Measurements from ENCODE around the gene CTBP2.
"Not testable (repeated sequence)": the region's sequence is repeated elsewhere in the genome, so short reads cannot be mapped to it uniquely, and the experiment has no call there.

The CTBP2 gene

DNA sequence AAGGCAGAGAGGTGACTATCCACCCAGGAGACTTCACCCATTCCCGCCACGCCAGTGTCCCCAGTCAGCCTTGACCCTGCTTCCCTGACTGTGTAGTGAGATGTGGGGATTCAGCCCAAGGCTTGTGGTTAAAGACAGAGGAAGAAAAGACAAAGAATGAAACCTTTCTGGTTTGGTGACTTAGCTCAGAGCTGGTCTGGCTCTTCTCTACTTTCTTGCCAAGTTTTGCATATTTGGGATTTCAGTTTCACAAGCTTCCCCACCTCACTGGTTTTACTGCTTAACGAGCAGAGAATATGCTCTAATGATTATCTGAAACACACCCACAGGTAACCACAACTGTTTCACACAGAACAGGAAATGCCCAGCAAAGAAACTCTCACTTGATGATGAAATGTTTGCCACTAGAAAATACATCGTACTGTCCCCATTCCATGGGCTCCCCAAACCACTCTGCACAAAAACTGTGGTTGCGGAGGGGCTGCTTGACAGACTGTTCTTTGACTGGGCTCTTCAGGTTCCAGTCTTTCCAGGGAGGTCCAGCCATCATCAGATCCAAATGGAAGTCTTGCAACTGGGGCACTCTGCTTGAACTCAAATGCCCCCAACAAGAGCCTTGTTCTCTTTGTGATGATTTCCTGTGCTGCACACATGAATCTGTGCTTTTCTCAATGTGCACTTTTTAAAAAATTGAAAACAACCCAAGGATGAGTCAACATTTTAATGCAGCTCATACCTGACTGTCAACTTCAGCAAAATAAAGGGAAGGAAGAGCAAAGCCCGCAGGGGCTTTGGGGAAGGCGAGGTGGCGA is 95.5 kb downstream of the CTBP2 start:
- no peak for DNase-seq (ENCODE audit: low read depth)

DNA sequence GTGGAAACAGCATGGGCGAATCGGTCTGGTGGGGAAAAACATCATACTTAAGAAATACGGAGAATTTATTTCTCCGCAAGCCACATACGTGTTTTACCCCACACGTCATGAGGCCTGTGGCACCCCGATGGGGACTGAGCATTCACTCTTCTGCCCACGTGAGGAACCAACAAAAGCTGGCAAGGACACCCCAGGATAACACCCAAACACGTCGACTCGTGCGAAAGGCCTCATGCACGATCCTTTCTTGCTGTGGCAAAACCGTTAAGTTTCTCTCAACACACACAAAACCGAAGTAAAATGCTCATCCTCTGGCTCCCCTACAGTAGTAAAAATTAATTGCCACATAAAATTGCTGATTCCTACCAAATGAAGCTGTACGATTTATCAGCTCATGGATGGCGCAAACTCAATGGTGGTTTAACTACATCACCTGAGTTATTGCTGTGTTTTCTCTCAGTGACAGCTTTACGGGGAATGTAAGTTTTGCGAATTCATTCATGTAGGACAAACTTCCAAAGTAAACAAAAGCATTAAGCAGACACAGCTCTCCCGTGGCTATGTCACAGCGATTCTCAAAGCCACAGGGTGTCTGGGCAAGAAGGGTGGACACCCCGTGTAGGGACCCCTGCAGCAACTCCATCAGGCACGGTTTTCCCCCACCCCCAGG is 97.0 kb downstream of the CTBP2 start:
- DNase-seq (ENCODE audit: low read depth), result no peak

DNA sequence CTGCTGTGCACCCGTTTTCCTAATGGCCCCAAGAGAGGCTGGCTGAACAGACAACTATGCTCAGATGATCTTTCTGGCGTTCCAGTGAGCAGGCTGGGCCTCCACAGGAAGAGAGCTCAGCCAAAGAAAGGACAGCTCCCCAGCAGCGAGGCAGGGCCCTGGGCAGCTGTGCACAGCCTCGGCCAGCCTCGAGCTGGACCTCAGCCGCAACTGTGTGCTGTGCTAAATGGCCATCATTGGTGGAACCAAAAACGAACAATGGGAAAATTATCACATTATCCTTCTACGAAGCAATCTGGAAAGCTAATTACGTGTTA is 97.5 kb downstream of the CTBP2 start:
- no peak for DNase-seq (ENCODE audit: low read depth)

DNA sequence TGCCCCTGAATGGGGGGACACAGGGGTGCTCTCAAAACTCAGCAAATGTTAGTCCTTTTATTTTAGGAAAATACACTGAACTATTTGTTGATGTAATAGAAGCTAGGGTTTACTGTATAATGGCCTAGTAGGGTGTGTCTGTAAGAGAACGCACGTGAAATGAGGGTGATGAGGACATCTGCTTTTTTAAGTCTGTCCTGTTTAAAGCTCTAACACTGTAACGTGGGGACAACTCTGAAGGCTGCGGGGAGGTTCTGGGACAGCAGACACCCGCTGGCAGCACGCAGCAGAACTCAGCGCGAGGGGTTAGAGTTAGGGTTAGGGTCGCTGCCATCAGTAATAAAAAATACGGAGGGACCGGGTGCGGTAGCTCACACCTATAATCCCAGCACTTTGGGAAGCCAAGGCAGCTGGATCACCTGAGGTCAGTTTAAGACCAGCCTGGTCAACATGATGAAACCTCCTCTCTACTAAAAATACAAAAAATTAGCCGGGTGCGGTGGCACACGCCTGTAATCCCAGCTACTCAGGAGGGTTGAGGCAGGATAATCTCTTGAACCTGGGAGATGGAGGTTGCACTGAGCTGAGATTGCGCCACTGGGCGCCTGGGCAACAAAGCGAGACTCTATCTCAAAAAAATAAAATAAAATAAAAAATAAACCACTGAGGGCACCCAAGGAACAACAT is 98.0 kb downstream of the CTBP2 start:
- DNase-seq (ENCODE audit: low read depth), result no peak

DNA sequence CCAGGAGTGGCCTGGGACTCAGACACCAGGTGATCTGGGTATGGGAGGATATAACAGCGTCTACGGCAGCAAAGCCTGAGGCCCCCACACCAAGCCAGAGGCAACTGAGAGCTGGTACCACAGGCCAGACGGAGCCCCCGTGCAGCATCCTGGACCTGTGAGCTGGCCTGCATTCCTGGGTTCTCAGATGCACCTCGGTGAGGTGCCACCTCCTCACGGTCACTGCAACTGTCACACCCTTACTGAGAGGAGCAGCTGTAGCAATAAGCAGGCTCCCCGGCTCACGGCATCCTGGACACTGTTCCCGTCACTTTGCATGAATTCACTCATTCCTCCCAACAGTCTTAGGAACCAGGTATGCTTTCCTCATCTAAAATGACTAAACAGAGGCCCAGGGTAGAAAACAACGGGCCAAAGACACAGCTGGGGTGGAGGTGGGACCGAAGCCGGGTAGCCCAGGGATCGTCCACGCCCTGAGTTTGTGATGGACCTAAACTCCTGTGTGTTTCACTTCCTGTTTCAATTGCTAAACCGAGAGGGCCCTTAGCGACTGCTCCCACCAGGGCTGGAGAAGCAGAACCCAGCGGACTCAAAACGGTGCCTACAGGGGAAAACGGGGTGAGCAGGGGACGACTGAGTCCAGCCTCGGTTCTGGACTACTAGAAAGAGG is 98.7 kb downstream of the CTBP2 start:
- no peak for DNase-seq (ENCODE audit: low read depth)

DNA sequence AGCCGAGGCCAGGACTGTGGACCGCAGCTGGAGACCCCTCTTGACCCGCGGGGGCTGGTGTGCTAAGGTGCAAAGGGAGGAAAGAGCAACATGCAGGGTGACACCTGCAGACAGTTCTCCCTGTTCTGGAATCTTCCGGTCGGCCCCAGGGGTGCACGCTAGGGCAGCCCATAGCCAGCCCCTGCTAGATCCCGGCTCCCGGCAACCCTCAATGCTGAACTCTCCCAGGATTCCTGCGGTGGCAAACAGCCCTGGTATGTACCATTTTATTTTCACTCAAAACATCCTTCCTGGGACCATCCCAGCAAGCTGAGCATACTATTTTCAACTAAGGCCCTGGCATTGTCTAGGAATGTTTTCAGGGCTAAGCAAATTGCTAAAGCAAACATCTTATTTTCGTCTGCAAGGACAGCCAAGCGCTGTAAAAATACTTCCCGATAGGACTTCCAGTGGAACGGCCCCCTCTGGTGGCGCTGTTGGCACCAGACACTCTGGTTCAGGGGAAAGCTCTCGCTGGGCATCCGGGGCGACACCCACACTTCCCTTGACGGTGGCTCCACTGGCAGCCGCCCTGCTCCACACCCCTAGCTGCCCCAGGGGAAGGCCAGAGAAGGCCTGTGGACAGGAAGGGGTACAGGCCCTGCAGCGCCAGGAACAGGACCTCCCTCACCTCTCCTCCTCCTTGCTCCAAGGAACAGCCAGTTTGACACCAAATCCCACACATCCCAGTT is 99.4 kb downstream of the CTBP2 start:
- DNase-seq (ENCODE audit: low read depth), result no peak

DNA sequence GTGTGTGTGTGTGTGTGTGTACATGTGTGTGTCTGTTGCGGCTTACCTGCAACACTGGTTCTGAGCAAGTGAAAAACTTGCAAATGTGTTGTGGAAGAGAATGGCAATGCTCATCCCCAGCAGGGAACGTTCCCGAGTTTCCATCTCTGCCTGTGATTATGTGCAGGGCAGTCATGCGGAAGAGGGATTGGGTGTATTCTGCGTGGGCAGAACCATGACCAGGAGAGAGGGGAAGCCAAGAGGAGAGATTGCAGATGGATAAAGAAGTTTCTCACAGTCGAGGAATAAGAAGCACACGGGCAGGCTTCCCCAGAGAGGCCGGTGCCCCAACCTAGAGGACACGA is 99.9 kb downstream of the CTBP2 start:
- DNase-seq (ENCODE audit: low read depth), result no peak

DNA sequence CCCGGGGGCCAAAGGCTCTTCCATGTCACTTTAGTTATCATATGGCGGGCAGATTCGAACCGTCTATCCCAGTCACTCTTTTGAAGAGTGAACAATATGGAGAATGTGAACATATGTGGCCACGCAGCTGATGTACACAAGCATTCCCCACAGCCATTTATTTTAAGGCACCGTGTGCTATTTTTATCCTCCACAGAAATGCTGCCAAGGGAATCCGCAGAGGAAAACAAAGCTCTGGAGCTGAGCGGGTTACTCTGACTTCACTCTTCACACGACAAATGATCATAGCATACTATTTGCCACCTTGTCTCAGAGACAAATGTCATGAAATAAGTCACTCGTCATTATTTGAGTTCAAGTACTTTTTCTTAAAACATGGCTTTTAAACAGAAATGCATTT is 100.3 kb downstream of the CTBP2 start:
- DNase-seq (ENCODE audit: low read depth), result no peak

DNA sequence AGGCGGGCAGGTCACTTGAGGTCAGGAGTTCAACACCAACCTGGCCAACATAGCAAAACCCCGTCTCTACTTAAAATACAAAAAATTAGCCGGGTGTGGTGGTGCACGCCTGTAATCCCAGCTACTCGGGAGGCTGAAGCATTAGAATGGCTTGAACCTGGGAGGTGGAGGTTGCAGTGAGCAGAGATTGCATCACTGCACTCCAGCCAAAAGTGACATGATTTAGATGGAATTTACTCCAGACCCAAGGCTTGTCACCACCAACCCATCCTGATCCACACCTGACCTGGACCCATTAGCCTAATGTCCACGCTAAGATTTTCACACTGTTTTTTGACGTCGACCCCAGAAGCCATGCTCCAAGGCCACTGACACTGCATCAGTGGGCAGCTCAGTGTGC is 101.0 kb downstream of the CTBP2 start:
- not testable (repeated sequence) for DNase-seq (ENCODE audit: low read depth)

DNA sequence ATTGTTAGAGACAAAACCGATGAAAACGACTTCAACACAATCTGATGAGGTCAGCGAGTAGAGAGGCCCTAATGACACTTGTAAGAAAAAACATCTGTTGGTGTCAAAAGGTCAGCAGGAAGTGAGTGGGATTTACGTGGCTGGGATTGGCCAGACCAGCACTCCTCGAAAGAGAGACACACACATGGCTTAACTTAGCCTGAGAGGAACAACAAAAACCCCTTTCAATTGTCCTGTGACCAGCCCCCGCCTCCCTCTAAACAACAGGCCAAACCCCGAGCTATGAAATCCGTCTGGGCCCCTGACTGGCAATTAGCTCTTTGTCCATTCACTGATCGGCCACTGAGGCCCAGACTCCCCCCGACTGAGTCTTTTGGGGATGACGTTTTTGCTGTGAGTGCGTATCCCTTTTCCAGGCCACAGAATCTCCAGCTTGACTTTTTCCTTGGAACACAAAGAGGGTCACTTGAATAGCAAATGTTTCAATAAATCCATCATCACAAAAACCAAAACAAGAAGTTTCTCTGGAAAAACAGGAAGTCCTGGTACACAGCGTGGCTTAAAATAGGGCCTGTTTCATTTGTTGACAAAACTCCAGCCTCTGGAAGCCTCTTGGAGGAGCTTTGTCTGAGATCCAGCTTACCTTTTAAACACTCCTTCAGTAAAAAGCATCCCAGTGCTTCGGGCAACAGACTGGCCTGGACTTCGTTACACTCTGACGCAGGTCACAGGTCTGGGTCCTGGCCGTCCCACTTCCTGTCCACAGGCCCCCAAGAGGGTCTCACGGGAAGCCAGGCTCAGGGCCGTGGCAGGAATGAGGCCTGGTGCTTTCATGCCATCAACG is 103.0 kb downstream of the CTBP2 start:
- DNase-seq (ENCODE audit: low read depth), result no peak

DNA sequence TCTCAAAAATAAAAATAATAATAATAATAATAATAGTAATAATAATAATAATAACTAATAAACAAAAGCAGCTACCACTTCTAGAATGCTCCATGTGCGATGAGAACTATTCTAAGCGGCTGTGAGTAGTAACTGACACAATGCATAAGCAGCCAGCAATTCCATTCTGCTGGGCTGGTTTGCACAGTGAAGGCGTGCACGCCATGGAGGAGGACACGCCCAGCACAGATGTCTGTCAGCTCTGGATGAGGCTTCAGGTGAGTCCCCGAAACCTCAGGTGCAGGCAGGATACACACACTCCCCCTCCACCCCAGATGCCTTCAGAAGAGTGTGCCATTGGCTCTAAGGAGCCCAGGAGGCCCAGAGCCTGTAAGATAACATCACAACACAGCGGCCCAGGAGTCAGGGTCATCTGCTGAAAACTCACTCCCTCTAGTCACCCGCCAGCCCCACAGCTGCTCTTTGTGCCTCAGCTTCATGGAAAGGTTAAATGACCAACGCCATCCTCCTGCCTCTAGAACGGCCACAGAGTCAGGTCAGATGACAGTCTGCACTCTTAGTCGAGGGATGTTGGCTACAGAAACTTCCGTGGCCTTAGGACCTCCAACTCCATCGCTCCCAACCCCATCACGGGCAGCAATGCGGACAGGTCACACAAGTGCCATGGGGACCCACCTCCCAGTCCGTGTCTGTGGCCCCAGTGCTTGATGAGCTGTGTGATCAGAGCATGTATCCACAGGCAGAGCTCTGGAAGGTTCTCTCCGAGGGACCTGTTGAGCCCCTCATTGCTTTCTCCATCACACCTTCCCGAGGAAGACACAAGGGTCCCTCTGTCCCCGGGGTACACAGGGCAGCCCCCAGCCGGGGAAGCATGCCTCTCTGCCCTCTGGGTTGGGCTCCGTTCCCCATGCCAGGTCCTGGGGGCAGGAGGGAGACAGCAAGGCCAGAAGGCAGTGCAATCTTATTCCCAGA is 103.9 kb downstream of the CTBP2 start:
- DNase-seq (ENCODE audit: low read depth), result no peak

DNA sequence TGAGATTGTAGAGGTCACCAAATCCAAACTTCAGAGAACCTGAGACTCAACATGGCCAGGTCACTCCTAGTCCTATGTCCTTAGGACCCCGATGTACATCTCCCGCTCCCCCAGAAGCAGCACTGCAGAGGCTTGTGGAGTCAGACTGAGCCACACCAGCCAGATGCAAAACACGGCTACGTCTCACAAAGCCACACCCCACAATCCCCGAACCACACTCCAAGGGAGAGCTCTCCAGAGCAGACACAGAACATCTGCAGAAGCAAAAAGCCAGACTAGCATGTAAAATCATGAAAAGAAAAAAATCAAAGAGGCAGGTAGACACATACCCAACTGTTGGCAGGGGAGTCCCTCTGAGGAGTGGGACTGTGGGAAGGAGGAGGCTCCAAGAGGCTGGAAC is 104.9 kb downstream of the CTBP2 start:
- no peak for DNase-seq (ENCODE audit: low read depth)

DNA sequence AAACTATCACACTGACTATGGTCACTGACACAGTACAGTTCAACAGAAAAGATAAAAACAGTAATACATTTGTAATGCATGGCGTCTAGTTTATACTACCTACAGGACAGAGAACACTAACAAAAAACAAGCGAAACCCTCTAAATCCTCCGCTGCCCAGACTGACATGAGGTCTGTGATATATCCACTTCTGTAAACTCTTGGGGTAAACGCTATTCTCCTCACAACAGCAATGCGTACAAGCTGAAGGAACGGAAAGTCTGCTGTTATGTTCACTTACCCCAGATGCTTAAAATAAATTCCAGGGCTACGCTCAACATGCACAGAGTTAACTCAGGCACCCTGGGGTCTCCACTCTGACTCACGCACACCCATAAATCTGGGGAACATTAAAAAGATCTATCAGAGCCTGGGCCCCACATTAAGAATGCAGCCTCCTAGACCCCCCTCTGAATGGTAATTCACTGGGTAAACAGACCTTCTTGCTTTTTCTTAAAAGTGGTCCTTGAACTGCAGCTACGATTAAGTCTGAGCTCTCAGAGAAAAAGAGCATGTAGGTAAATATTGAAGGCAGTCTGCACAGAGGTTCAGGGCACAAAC is 105.6 kb downstream of the CTBP2 start:
- no peak for DNase-seq (ENCODE audit: low read depth)

DNA sequence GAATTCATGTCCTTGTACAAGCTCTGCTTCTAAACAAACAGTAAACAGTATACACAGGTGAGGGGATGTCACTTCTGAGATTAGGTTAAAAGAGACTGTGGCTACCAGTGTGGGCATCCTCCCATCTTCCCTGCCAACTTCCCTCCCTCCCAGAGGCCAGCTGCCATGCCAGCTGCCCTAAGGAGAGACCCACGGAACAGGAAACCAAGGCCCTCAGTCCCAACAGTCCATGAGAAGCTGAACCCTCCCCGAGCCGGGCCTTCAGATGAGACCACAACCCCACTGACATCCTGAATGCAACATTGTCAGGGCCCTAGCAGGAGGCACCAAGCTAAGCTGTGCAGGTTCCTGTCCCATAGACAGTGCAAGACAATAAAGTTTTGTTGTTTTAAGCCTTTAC is 106.1 kb downstream of the CTBP2 start:
- DNase-seq (ENCODE audit: low read depth), result no peak

DNA sequence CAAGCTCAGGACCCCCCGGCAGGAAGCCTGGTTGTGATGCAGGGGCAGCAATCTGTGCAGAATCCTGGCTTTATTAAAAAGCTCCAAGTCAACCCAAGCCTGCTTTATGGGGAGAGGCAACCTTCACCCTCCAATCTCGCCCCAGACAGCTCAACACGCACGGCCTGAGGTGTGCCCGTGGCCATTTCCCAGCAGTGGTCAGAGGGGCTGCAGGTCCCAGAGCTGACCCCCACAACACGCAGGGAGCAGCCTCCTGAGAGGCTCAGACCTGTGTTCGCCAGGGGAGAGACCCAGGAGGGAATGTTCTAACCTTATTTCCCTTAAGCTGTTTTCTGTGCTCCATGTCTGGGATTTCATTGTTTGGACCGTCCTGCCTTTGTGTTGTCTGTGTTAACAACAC is 108.2 kb downstream of the CTBP2 start:
- no peak for DNase-seq (ENCODE audit: low read depth)

DNA sequence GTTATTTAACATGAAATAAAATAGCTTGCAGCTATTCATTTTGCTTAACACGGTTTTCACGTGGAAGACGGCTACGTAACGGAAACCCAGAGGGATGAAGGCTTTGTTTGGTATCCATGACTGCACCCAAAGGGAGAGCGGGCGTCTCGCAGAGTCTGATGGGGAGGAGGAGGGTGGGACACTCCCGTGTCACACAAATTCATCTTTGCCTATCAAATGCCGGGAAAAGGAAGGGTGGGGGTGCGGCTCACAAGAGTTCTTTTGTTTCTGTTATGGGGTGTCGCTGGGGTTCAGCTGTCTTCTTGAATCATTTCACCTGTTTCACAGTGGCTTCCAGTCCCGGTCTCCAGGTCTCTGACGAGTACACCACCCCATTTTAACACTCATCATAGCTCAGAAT is 110.0 kb downstream of the CTBP2 start:
- no peak for DNase-seq (ENCODE audit: low read depth)

DNA sequence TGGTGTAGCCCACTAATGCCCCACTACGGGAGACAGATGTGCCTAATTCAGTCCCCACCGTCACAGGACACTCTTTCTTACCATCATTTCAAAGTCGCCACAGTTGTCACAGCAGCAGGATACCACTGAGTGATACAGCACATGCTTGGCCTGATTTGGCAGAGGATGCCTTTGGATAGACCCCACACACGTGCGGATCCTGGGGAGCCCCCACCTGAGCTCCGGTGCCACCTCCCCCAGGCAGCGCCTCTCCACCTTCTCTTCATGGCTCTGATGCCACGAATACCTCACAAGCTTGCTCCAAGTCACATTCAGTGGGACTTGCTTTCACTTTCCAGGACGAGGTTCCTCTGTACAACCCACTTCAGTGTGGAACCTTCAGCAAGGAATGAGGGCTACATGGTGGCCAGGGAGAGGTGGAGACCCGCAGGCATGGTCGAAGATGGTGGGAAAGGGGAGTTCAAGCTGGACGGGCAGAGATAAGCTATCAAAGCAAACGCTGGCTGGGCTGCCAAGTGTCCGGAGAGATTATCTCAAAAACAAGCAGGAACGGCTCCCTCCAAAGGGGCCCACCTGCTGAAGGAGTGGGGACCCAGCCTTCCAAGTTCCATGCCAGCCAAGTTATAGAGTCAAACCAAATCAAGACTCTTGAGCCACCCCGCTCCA is 111.0 kb downstream of the CTBP2 start:
- DNase-seq (ENCODE audit: low read depth), result no peak

DNA sequence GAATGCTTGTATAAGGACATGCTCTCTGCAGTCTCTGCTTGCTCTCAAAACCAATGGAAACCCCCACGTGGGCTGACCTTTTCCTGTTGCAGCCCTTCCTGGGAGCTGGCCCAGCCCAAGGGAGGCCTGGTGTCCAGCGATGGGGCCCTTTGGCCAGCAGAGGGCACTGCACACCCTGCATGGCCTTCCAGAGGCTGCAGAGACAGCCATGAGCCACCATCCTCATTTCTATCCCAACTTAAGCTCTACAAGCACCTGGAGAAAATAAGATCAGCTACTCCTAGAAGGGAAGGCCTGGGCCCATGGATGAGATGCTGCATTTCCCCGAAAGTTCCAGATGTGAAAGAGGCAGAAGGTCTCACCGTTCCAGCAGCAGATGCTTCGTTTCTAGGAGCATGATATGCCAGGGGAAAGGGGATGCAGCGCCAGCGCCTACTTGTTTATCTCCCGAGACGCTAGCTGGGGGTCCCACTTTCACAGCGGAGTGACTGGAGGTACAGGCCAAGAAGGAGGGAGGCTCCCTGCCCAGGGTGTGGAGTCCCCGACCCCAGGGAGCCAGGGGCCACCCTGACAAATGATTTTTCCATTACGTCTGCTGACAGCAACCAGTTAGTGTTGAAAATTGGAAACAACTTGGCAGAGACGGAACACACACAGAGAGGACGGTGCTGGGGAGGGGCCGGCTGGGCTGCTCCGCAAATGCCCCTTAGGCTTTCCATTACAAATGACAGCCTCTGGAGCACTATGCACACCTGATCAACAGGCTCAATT is 112.1 kb downstream of the CTBP2 start:
- peak; percentile 24 for DNase-seq (ENCODE audit: low read depth)

All from HS-27A (cell line).